NB4 (cell line): ENCODE data around the gene TMEM181.
"Not testable (repeated sequence)": the region's sequence is repeated elsewhere in the genome, so short reads cannot be mapped to it uniquely, and the experiment has no call there.

Experiments used
- DNase-seq: peaks from one replicate; pipeline ENCODE4 v3.0.0; 2010; ENCODE audit warnings: low read depth
- H3K4me3 ChIP-seq: one replicate; pipeline ENCODE4 v1.5.1; 2011; ENCODE audit warnings: mild to moderate bottlenecking, low read depth, low read length, moderate library complexity
- CTCF ChIP-seq: IDR thresholded peaks from one replicate; pipeline ENCODE4 v1.5.1; 2012; ENCODE audit warnings: low read depth, low read length
- MYC ChIP-seq: IDR thresholded peaks from 2 replicates; pipeline ENCODE4 v1.6.1; 2011; ENCODE audit warnings: low read depth, low read length
- POLR2A ChIP-seq: IDR thresholded peaks from 2 replicates; pipeline ENCODE4 v1.6.1; 2011; ENCODE audit warnings: mild to moderate bottlenecking; ENCODE audit not compliant: insufficient read length; ENCODE audit errors: extremely low read depth
- TF ChIP-seq, protein P1 (sequence below): IDR thresholded peaks from 2 replicates; pipeline ENCODE4 v1.6.1; 2011; ENCODE audit warnings: low read depth, low read length

Gene TMEM181

GRCh38 chr6:158667360-158667981 lies 107.6 kb downstream of the TMEM181 start:
- no peak overlapping the region for H3K4me3 ChIP-seq
- TF ChIP-seq MYC (no peak), POLR2A (no peak), CTCF (no peak)
- TF ChIP-seq, protein P1, sequence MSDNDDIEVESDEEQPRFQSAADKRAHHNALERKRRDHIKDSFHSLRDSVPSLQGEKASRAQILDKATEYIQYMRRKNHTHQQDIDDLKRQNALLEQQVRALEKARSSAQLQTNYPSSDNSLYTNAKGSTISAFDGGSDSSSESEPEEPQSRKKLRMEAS, result no peak
- DNase-seq, result peak; percentile 30

DNA sequence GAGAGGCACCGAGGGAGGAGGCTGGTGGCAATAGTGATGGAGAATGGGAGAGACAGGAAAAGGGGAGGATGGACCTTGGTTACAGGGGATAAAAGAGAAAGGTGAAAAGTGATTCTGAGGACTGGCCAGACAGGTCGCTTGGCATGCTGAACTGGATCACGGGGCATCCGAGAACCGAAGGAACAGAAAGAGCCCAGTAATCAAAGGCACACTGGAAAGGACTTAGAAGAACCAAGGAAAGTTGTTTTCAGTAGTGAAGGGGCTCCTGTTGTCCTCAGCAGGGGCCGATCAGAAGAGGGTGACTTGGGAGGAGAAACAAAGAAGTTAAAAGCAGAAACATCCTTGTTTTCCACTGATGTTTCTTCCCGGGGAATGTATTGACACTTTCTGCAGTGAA lies 108.8 kb downstream of the TMEM181 start:
- DNase-seq, result no peak
- no peak overlapping the region for H3K4me3 ChIP-seq
- TF ChIP-seq, protein P1, result no peak
- TF ChIP-seq POLR2A (no peak), MYC (no peak), CTCF (no peak)

DNA sequence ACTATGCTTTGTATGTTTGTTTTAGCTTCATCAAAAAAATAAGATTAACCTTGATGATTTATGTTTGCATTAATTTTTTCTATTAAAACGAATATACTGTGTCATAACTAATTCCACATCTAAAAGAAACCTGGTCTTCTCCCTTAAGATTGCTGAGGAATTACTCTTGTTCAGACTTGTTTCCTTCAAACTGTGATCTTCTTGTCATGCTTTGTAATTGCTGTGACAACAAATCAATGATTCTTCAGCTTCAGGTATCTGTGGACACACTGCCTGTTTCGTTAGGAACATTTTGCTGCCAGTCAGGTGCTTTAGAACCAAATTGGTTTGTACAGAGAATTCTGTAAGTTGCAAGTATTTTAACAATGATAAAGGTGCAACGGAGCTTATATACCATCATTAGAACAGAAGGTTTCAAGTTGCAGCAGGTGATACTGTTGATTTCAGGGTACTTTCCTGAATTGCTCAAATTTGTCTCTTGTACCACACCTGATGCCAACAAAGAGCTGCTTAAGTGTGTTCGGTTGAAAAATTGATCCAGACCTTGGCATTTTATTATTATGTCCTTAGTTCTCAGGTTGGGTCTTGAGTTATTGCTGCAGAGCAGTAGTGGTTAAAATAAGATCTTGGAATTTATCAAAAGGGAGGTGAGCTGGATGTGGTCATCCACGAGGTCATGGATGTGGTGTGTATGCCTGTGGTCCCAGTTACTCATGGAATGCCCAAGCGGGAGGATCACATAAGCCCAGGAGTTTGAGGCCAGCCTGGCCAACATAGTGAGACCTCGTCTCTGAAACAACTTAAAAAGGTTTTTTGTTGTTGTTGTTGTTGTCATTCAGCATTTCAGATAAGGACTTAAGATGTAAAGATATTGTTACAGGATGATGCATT lies 109.5 kb downstream of the TMEM181 start:
- TF ChIP-seq POLR2A (no peak), CTCF (no peak), MYC (no peak)
- TF ChIP-seq, protein P1, result no peak
- no peak for DNase-seq

DNA sequence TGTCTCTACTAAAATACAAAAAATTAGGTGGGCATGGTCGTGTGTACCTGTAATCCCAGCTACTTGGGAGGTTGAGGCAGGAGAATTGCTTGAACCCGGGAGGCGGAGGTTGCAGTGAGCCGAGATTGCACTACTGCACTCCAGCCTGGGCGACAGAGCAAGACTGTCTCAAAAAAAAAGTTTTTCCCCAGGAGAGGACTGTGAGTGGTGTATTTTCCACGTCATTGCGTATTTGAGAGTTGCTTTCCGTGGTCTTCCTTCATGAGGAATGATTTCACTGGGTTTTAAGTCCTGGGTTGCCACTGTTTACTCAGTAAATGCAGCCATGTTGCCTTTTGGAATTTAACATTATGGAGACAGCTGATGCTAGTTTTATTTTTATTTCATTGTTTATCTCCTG lies 112.2 kb downstream of the TMEM181 start:
- not testable (repeated sequence) for H3K4me3 ChIP-seq, DNase-seq

More for the DNA sequence above, 109.5 kb downstream of the TMEM181 start:
- no peak overlapping the region for H3K4me3 ChIP-seq

GRCh38 chr6:158672726-158673125 lies 112.8 kb downstream of the TMEM181 start:
- no peak for DNase-seq
- TF ChIP-seq POLR2A (no peak), CTCF (no peak), MYC (no peak)
- TF ChIP-seq, protein P1, result no peak
- H3K4me3 ChIP-seq, result no peak overlapping the region

- no peak overlapping the region for H3K4me3 ChIP-seq
- no peak for TF ChIP-seq CTCF
- TF ChIP-seq, protein P1, result no peak
- TF ChIP-seq MYC, result no peak
- TF ChIP-seq POLR2A, result no peak
- DNase-seq, result no peak
Measured at GRCh38 chr6:158674342-158675131, 114.6 kb downstream of the TMEM181 start.

DNA sequence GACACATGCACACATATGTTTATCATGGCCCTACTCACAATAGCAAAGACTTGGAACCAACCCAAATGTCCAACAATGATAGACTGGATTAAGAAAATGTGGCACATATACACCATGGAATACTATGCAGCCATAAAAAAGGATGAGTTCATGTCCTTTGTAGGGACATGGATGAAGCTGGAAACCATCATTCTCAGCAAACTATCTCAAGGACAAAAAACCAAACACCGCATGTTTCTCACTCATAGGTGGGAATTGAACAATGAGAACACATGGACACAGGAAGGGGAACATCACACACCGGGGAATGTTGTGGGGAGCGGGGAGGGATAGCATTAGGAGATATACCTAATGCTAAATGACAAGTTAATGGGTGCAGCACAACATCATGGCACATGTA lies 117.2 kb downstream of the TMEM181 start:
- H3K4me3 ChIP-seq, DNase-seq: not testable (repeated sequence)
